Activated CD8-positive, alpha-beta T cell treated with anti-CD3 and anti-CD28 coated beads for 36 hours (primary cell): Measurements from ENCODE around the gene PIGU. TPM values are rescaled to one million over a fixed set of nuclear protein-coding genes. Genes with fewer than 3 reads are reported as not detected.

Source experiments
- ATAC-seq: fragments of 200-7000 bp; cut with Tn5 transposase; one replicate; pipeline ENCODE4 v1.10.0; 2021; ENCODE audit warnings: mild to moderate bottlenecking, moderate library complexity
- CTCF ChIA-PET: fragments of 350-600 bp; sonication (Branson Sonifier 250); formaldehyde crosslinking; loops from one replicate; lab custom pipeline; 2021; ENCODE audit warnings: antibody characterized with exemption; lab: Charles Lee
- POLR2A ChIA-PET: fragments of 350-600 bp; sonication (Branson Sonifier 250); formaldehyde crosslinking; loops from one replicate; lab custom pipeline; 2021; ENCODE audit warnings: antibody characterized with exemption; lab: Charles Lee
- DNase-seq: peaks from one replicate; pipeline ENCODE4 v3.0.0-alpha.2; 2020
- H3K27ac Mint-ChIP-seq: one replicate; pipeline ENCODE4 v1.8.0; 2021; ENCODE audit warnings: mild to moderate bottlenecking, mixed read lengths
- H3K27me3 Mint-ChIP-seq: one replicate; pipeline ENCODE4 v1.8.0; 2021; ENCODE audit warnings: mixed read lengths
- H3K36me3 Mint-ChIP-seq: one replicate; pipeline ENCODE4 v1.8.0; 2021; ENCODE audit warnings: low read depth, mixed read lengths
- H3K4me1 Mint-ChIP-seq: one replicate; pipeline ENCODE4 v1.8.0; 2021; ENCODE audit warnings: low read depth, mixed read lengths
- H3K4me3 Mint-ChIP-seq: one replicate; pipeline ENCODE4 v1.8.0; 2021; ENCODE audit warnings: mild to moderate bottlenecking, moderate library complexity, mixed read lengths
- H3K9me3 Mint-ChIP-seq: one replicate; pipeline ENCODE4 v1.8.0; 2021; ENCODE audit warnings: mixed read lengths
- CTCF ChIP-seq: fragments of 200-600 bp; IDR thresholded peaks from one replicate; pipeline ENCODE4 v1.8.0; 2022; ENCODE audit warnings: antibody characterized with exemption, mild to moderate bottlenecking
- intact Hi-C: fragments of 100-400 bp; cut with micrococcal nuclease; formaldehyde crosslinking; loops from one replicate; pipeline ENCODE4 v1.10.0; 2022
- total RNA-seq, 2 experiments: library from RNA; stranded (reverse); gene quantifications; one replicate each; pipeline ENCODE4 v1.2.3, GENCODE V29; 2021

The PIGU gene
- total RNA-seq, 2 experiments from 2014 or later: 19.4 to 20.9 TPM

GRCh38 chr20:34575271-34575670 lies 101.6 kb downstream of the PIGU start:
- ATAC-seq (no peak), DNase-seq (no peak)
- ChIA-PET POLR2A (no interaction called here), CTCF (no interaction called here)
- TF ChIP-seq CTCF: no peak
- Mint-ChIP-seq H3K27me3 (no peaks in the 10 kb centered on the region), H3K4me1 (peaks cover 13% of the 10 kb centered on the region), H3K9me3 (no peaks in the 10 kb centered on the region), H3K27ac (no peak overlapping the region), H3K4me3 (no peak overlapping the region), H3K36me3 (peaks cover 14% of the 10 kb centered on the region)
- intact Hi-C loops: no loop called here

DNA sequence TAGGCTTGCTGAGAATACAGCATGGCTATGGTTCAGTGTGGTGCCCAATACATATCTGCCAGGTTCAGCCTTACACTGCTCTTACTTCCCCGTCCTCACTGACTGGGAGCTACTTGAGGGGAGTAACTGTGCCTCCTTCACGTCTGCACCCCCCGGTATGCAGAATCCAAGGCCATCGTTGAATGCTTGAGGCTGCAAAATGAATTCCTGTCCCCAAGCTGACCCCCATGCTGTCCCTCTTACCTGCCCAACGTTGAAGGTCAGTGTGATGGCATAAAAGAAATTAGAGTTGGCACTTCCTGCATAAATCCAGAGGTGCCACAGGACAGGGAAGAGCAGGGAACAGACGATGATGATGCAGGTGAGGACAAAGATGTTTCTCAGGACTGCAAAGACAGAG lies 102.0 kb downstream of the PIGU start:
- TF ChIP-seq CTCF: no peak
- intact Hi-C loops: no loop called here
- DNase-seq (no peak), ATAC-seq (no peak)
- CTCF ChIA-PET: interaction anchor here (3.0 kb wide), 1 partner anchor 262 kb away, joined by 7 read pairs; no protein-coding TSS in a partner anchor
- Mint-ChIP-seq H3K27ac (no peak overlapping the region), H3K9me3 (no peaks in the 10 kb centered on the region), H3K27me3 (no peaks in the 10 kb centered on the region), H3K36me3 (peaks cover 14% of the 10 kb centered on the region), H3K4me1 (peaks cover 10% of the 10 kb centered on the region), H3K4me3 (no peak overlapping the region)
- POLR2A ChIA-PET: no interaction called here

DNA sequence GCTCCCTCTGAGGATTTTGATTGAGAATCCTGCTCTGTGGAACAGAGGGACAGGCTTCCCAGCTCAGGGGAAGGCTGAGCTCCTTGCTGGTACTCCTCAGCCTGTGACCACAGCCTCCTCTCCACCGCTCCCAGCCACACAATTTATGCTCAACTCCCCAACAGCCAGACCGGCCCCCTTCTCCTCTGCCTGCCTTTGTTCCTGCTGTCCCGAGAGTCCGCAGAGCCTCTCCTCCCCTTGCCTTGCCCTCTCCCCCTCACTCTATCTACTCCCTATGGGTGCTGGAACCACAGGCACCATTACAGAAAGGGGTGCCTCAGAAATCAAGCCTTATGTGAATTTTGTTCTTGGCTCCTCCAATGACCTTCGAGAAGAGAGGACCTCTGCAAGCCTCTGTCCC lies 102.5 kb downstream of the PIGU start:
- H3K4me3 Mint-ChIP-seq: no peak overlapping the region
- no peak overlapping the region for H3K27ac Mint-ChIP-seq
- intact Hi-C loops: no loop called here
- H3K9me3 Mint-ChIP-seq: no peaks in the 10 kb centered on the region
- H3K36me3 Mint-ChIP-seq: peaks cover 14% of the 10 kb centered on the region
- peaks cover 10% of the 10 kb centered on the region for H3K4me1 Mint-ChIP-seq
- ChIA-PET CTCF (interaction anchor here (3.0 kb wide), 1 partner anchor 262 kb away, joined by 7 read pairs; no protein-coding TSS in a partner anchor), POLR2A (no interaction called here)
- ATAC-seq (no peak), DNase-seq (no peak)
- TF ChIP-seq CTCF: no peak
- no peaks in the 10 kb centered on the region for H3K27me3 Mint-ChIP-seq

DNA sequence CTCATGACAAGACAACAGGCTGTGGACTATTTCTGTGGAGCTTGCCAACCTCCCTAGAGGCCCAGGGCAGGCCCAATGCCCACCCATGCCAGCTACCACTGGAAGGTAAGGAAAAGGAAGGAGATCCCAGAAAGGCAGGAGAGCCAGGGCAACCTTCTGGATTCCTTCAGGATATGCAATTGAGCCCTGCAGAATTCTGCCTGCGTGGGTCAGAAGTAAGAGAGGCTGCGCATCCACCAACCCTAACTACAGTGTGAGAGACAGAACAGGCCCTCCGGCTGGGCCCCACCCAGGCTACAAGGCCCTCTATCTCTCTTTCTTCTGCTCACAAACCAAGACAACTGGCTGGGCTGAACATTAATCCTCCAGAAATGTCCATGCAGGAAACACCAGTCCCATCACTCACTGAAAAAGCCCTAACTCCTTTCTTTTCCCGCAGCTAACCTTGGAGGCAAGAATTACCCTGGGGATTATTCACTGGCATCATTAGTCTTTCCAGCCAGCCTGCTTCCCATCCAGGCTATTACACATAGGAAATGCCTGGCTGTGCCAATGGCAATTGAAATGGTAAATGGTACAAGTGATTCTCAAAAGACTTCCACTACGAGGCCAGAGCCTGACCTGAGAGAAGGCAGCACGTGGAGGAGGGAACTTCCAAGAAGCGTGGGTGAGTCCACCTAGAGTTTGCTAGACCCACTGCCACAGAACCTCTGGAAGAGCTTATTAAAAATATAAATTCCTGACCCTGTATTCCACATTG lies 103.2 kb downstream of the PIGU start:
- Mint-ChIP-seq H3K27ac (no peak overlapping the region), H3K27me3 (no peaks in the 10 kb centered on the region), H3K4me1 (peaks cover 10% of the 10 kb centered on the region), H3K4me3 (no peak overlapping the region), H3K36me3 (peaks cover 14% of the 10 kb centered on the region), H3K9me3 (no peaks in the 10 kb centered on the region)
- intact Hi-C loops: no loop called here
- ATAC-seq: no peak
- ChIA-PET CTCF (interaction anchor here (3.0 kb wide), 1 partner anchor 261 kb away, joined by 7 read pairs; no protein-coding TSS in a partner anchor), POLR2A (no interaction called here)
- no peak for DNase-seq
- TF ChIP-seq CTCF: no peak

GRCh38 chr20:34571753-34572152 lies 105.1 kb downstream of the PIGU start:
- H3K27ac Mint-ChIP-seq: peak overlapping the region; percentile 74
- intact Hi-C loops: no loop called here
- peaks cover 14% of the 10 kb centered on the region for H3K36me3 Mint-ChIP-seq
- no peaks in the 10 kb centered on the region for H3K27me3 Mint-ChIP-seq
- ATAC-seq: no peak
- H3K4me1 Mint-ChIP-seq: peaks cover 10% of the 10 kb centered on the region
- H3K9me3 Mint-ChIP-seq: no peaks in the 10 kb centered on the region
- ChIA-PET POLR2A (no interaction called here), CTCF (interaction anchor here (0.8 to 3.0 kb wide), 5 partner anchors 8 to 259 kb away, joined by 3 to 7 read pairs (median 4); no protein-coding TSS in a partner anchor)
- no peak for DNase-seq
- H3K4me3 Mint-ChIP-seq: no peak overlapping the region
- TF ChIP-seq CTCF: no peak
